GM12874 (cell line): ENCODE measurements around the gene ELAVL1.
A peak's percentile ranks its signal among the peaks of the same experiment; 100 is the strongest.

ENCODE experiments used
- TF ChIP-seq, protein P1 (sequence below): IDR thresholded peaks from 2 replicates; pipeline ENCODE4 v1.5.1; 2011; ENCODE audit warnings: low read depth, mild to moderate bottlenecking, control low read depth, low read length, moderate library complexity; ENCODE audit not compliant: insufficient read depth

The ELAVL1 gene

GRCh38 chr19:7921302-7921966 is 84.0 kb downstream of the ELAVL1 start:
- TF ChIP-seq, protein P1, sequence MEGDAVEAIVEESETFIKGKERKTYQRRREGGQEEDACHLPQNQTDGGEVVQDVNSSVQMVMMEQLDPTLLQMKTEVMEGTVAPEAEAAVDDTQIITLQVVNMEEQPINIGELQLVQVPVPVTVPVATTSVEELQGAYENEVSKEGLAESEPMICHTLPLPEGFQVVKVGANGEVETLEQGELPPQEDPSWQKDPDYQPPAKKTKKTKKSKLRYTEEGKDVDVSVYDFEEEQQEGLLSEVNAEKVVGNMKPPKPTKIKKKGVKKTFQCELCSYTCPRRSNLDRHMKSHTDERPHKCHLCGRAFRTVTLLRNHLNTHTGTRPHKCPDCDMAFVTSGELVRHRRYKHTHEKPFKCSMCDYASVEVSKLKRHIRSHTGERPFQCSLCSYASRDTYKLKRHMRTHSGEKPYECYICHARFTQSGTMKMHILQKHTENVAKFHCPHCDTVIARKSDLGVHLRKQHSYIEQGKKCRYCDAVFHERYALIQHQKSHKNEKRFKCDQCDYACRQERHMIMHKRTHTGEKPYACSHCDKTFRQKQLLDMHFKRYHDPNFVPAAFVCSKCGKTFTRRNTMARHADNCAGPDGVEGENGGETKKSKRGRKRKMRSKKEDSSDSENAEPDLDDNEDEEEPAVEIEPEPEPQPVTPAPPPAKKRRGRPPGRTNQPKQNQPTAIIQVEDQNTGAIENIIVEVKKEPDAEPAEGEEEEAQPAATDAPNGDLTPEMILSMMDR = no peak

DNA sequence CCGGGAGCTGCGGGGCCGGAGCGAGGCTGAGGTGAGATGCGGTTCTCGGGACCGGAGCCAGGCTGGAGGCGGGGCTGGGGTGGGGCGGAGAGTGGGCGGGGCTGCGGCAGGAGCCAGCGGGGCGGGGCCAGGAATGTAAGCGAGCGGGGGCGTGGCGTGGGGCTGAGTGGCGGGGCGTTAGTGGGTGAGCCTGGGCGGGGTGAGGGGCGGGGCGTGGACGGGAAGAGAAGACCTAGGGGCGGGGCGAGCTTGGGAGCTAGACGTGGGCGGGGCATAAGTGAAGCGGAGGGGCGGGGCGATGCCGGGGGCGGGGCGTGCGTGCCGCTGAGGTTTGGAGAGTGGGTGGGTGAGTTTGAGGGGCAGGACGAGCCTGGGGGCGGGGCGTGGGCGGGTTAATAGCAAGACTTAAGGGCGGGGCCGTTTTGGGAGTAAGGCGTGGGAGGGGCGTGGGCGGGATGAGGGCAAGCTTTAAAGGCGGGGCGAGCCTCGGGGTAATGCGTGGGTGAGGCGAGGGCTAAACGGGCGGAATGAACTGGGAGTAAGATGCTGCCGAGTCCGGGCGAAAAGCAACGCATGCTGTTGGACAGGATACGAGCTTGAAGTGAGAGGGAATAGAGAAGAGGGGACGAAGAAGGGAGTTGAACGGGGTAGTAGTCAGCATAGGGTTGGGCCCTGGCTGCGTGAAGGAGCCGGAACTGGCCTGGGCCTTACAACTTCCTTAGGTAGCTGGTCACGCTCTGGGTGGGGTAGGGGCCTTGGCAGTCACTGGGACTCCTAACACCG is 84.7 kb downstream of the ELAVL1 start:
- TF ChIP-seq, protein P1 = no peak

- TF ChIP-seq, protein P1 = 0 out of 2 replicates have a peak, but pooled peaks have one; percentile 2
Observed at GRCh38 chr19:7919610-7920518, 85.6 kb downstream of the ELAVL1 start, which contains the start of gene SNAPC2. SNAPC2 (plus strand) TSS chr19:7920338; CDS start chr19:7920367, 29 bp downstream.

DNA sequence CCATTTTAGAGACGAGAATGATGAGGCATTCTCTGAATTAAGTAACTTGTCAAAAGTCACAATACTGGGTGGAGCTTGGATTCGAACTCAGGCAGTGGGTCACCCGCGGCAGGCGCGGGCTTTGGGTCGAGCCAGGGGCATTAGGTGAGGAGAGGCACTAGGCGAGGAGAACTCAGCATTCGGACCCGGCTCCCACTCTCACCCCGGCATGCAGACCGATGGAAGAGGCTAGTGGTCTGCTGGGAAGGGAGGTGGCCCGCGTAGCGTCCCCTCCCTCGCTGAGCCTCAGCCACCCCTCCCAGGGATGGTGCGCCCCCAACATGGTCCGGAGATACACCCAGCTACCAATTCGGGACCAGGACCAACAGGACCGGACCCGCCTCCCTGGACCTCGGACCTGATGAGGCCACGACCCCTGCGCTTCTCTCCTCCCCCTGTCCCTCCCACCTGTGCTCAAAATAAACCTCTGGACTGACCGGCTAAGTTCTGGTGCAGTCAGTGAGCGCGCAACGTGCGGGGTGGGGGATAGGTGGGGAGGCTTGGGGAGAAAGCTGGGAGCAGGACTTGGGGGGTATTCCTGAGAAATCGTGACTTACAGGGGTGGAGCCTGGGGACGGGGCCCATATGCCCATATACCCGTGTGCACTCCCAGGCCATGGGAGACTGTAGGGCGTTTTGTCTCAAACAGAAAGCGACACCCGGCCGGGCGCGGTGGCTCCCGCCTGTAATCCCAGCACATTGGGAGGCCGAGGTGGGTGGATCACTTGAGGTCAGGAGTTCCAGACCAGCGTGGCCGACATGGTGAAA is 86.6 kb downstream of the ELAVL1 start:
- TF ChIP-seq, protein P1 = no peak

GRCh38 chr19:7917267-7918061 is 88.0 kb downstream of the ELAVL1 start:
- TF ChIP-seq, protein P1 = peak; percentile 87

DNA sequence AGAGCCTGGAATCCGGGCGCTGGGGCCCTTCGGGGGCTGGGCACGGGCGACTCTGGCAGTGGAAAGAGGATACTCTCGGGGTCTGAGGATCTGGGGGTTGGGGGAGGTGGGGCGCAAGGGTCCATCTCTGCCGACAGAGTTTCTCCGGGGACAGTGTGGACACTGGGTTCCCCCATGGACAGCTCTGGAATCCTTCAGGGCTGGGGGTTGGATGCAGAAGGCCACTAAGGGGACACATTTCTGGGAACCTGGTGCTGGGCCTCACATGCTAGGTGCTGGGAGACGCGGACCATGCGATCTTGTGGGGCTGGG is 88.5 kb downstream of the ELAVL1 start:
- TF ChIP-seq, protein P1 = no peak
